Stimulated activated CD4-positive, alpha-beta T cell treated with anti-CD3 and anti-CD28 coated beads, Interleukin-15, amount 100 ng/mL, for 48 hours (primary cell): ENCODE measurements around the gene SH3GL2.
"Not testable (repeated sequence)": the region's sequence is repeated elsewhere in the genome, so short reads cannot be mapped to it uniquely, and the experiment has no call there.

ENCODE experiments used
- DNase-seq, 2 donors: peaks; one replicate each; pipeline ENCODE4 v3.0.0-alpha.2; 2020; ENCODE audit warnings: low read depth in 2 of 2

The SH3GL2 gene

GRCh38 chr9:17751486-17751885 is 172.6 kb downstream of the SH3GL2 start:
- no peak for DNase-seq

DNA sequence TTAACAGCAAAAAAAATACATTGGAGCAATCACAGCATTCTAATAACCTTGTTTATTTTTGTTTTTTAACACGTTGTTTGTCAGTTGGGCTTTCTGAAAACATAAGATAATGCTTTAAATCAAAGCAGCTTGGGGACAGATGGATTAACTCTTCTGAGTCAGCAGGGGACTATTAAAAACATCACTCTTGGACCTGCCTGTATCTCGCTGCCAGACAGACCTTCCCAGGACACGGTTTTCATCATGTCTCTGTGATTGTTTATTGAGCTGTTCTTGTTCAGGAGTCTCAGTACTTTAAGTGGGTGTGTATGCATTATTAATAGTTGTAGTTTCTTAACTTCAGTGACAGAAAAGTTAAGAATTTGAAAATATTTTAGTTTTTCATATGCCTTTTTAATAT is 173.2 kb downstream of the SH3GL2 start:
- DNase-seq: no peak

GRCh38 chr9:17757816-17758215 is 178.9 kb downstream of the SH3GL2 start:
- DNase-seq: no peak

GRCh38 chr9:17760250-17760649 is 181.4 kb downstream of the SH3GL2 start:
- DNase-seq: no peak

- DNase-seq: no peak
Observed at GRCh38 chr9:17761984-17762676, 183.3 kb downstream of the SH3GL2 start.

GRCh38 chr9:17764306-17764705 is 185.4 kb downstream of the SH3GL2 start:
- DNase-seq: no peak

GRCh38 chr9:17765131-17765530 is 186.3 kb downstream of the SH3GL2 start:
- not testable (repeated sequence) for DNase-seq

DNA sequence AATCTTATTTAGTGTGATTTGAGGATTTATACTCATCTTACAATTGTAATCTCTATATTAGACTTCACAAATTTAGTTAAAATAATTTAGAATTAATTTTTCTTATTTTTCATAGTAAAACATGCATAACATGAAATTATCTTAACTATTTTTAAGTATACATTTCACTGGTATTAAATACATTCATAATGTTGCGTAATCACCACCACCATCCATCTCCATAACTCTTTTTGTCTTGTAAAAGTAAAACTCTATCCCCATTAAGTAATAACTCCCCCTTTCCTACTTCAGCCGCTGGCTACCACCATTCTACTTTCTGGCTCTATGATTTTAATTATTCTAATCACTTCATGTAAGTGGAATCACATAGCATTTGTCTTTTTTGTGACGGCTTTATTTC is 193.4 kb downstream of the SH3GL2 start:
- DNase-seq: no peak

DNA sequence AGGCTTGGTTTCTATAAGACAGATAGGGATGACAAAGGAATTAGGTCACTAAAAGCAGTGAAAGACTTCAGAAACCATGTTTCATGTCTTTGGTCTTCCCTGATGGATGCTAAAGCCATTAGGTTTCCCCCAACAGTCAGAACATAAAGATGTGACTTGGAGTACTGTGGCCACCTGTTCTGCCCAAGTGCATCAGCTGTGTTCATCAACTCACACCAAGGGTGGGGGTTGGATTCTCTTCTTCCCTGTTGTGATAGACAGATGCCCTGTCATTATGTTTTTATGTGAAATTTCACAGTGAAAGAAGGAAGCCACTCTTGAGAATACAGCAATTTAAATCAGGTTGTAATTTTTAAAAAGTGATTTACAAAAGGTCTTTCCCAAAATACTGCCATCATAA is 196.8 kb downstream of the SH3GL2 start:
- no peak for DNase-seq

DNA sequence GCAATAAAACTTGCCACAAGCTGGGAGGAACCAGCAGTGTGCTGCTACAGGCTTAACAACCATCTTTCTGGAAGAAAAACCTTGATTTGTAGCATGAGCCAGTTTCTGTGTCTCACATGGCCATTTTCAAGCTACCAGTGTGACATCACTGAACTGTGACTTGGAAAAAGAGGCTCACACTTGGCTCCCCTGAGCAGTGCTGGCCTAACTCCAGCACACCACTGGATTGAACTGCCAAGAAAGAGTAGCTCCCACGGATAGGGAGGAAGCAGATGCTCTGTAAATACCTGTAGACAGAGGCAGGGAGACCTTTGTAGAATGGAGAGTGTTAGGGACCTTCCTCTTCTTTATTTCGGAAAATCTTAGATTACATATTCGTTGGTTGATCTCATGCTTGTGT is 197.9 kb downstream of the SH3GL2 start:
- DNase-seq: no peak

GRCh38 chr9:17777465-17777864 is 198.6 kb downstream of the SH3GL2 start:
- DNase-seq: no peak

- DNase-seq: no peak
Observed at GRCh38 chr9:17782430-17783149, 203.7 kb downstream of the SH3GL2 start.

DNA sequence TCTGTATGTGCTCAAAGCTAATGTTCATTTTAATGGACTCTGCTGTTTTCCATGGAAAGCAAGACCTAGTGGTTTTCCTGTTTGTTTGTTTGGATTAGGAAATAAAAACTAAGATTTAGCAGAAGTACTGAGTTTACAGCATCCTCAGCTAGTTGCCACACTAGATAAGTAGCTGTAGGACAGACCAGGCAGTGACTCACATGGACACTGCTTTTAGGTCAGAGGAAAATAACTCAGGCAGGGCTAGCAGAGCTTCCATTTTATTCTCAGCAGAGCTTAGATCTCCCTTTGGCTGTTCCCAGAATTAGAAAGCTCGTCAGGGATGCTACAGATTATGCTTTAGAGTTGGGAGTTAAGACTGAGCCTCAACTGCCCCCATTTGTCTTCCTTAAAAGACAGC is 204.4 kb downstream of the SH3GL2 start:
- no peak for DNase-seq

DNA sequence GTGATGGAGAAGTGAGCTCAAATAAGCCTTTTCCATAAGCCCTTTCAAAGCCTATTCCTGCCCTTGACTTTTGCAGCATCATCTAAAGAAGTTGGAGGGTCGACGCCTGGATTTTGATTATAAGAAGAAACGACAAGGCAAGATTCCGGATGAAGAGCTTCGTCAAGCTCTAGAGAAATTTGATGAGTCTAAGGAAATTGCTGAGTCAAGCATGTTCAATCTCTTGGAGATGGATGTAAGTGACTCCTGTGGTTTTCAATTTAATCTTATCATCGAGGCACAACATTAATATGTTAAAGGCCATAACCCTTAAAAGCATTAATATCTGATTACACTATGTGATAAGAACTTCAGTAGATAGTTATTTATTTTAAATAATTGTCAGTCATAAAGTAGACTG is 210.4 kb downstream of the SH3GL2 start:
- DNase-seq: no peak

GRCh38 chr9:17793713-17794622 is 215.1 kb downstream of the SH3GL2 start:
- DNase-seq: no peak

DNA sequence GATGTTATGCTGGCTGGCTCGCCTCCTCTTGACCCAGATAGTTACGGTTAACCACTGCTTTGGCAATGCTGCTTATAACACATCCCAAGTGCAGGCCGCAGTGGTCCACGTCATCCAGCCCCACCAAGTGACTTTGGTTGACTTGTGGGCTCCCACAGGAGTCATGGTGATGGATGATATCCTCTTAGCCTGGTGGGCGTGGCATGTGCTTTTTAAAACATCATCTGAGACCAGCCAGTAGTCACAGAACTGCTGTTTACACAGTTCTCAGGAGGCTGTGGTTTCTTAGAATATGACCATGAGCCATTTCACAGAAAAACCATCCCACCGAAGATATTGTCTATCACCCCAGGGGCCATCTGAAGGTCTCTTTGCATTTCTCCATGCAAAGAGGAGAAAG is 216.9 kb downstream of the SH3GL2 start:
- no peak for DNase-seq

GRCh38 chr9:17799369-17799768 is 220.5 kb downstream of the SH3GL2 start:
- DNase-seq: no peak

- no peak for DNase-seq
Observed at GRCh38 chr9:17800418-17800817, 221.6 kb downstream of the SH3GL2 start.

GRCh38 chr9:17802249-17802857 is 223.5 kb downstream of the SH3GL2 start:
- no peak for DNase-seq

DNA sequence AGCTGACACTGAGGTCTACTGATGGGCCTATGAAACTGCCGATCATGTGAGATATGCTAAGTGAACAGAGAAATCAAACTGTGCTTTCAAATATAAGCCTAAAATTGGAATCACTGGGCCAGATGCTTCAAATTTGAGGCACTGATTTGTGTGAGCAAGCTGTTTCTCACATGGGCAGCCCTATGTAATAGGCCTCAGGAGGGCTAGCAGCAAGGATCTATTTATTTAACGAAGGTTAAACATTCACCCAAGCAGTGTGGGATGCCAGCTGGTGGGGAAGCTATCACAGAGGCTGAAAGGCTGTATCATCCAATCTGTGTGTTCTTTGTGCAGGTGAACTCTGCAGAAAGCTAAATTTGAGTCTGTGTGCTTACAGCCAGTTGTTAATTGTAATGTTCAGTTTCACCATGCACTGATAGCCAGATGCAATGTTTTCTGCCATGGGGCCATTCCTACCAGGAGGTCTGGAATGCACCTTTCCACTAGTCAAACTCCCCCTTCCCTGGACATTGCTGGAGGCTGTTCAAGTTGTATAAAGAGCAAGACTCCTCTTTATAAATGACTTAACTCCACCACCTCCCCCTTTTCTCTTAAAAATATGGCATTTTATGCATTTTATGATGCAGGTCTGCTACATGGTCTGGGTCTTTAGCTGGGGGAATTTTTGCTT is 228.9 kb downstream of the SH3GL2 start:
- DNase-seq: no peak

GRCh38 chr9:17810317-17810716 is 231.5 kb downstream of the SH3GL2 start:
- no peak for DNase-seq
